HG03108 (cell line): ENCODE data around the gene SOX11.
"Not testable (repeated sequence)": the region's sequence is repeated elsewhere in the genome, so short reads cannot be mapped to it uniquely, and the experiment has no call there.

ENCODE experiments used
- ATAC-seq: cut with Tn5 transposase; IDR thresholded peaks from one replicate; pipeline ENCODE4 v1.9.1; 2021; ENCODE audit warnings: moderate library complexity; ENCODE audit not compliant: unreplicated experiment

Gene SOX11

GRCh38 chr2:5691985-5692529 lies at the start of gene SOX11:
Gene SOX11, plus strand, starts transcription at chr2:5692384. Its CDS starts 338 bp downstream, at chr2:5692722.
- no peak for ATAC-seq

GRCh38 chr2:5652734-5653133 lies 39.5 kb upstream of the SOX11 start:
- ATAC-seq, result not testable (repeated sequence)

GRCh38 chr2:5653756-5654155 lies 38.4 kb upstream of the SOX11 start:
- ATAC-seq, result not testable (repeated sequence)

GRCh38 chr2:5657231-5657630 lies 35.0 kb upstream of the SOX11 start:
- no peak for ATAC-seq

- no peak for ATAC-seq
Observed at GRCh38 chr2:5660591-5660990, 31.6 kb upstream of the SOX11 start.

- no peak for ATAC-seq
Observed at GRCh38 chr2:5661362-5661761, 30.8 kb upstream of the SOX11 start.

- no peak for ATAC-seq
Observed at GRCh38 chr2:5664278-5664681, 27.9 kb upstream of the SOX11 start.

- ATAC-seq, result no peak
Observed at GRCh38 chr2:5665066-5665465, 27.1 kb upstream of the SOX11 start.

- no peak for ATAC-seq
Observed at GRCh38 chr2:5666798-5667197, 25.4 kb upstream of the SOX11 start.

GRCh38 chr2:5667655-5668054 lies 24.5 kb upstream of the SOX11 start:
- ATAC-seq, result not testable (repeated sequence)

GRCh38 chr2:5668682-5669250 lies 23.4 kb upstream of the SOX11 start:
- ATAC-seq, result no peak

GRCh38 chr2:5672749-5673144 lies 19.4 kb upstream of the SOX11 start:
- no peak for ATAC-seq

GRCh38 chr2:5673145-5674025 lies 18.8 kb upstream of the SOX11 start:
- no peak for ATAC-seq

- no peak for ATAC-seq
Observed at GRCh38 chr2:5674026-5674340, 18.2 kb upstream of the SOX11 start.

- ATAC-seq, result no peak
Observed at GRCh38 chr2:5677133-5677532, 15.1 kb upstream of the SOX11 start.

- no peak for ATAC-seq
Observed at GRCh38 chr2:5683471-5683870, 8.7 kb upstream of the SOX11 start.

GRCh38 chr2:5685225-5685624 lies 7.0 kb upstream of the SOX11 start:
- no peak for ATAC-seq

- no peak for ATAC-seq
Observed at GRCh38 chr2:5686068-5686467, 6.1 kb upstream of the SOX11 start.

- ATAC-seq, result no peak
Observed at GRCh38 chr2:5686536-5686935, 5.6 kb upstream of the SOX11 start.

- ATAC-seq, result no peak
Observed at GRCh38 chr2:5689750-5690149, 2.4 kb upstream of the SOX11 start.

- ATAC-seq, result no peak
Observed at GRCh38 chr2:5690286-5690685, 1.9 kb upstream of the SOX11 start.

- no peak for ATAC-seq
Observed at GRCh38 chr2:5690718-5691220, 1.4 kb upstream of the SOX11 start.
